Stimulated activated CD8-positive, alpha-beta memory T cell treated with anti-CD3 and anti-CD28 coated beads, Interleukin-15, amount 100 ng/mL, for 24 hours (primary cell): ENCODE data around the gene ADGRD1.

ENCODE experiments used
- DNase-seq: peaks from one replicate; pipeline ENCODE4 v3.0.0-alpha.2; 2020; ENCODE audit warnings: low read depth

The ADGRD1 gene

GRCh38 chr12:131025234-131025633, 71.5 kb downstream of the ADGRD1 start:
- no peak for DNase-seq

DNA sequence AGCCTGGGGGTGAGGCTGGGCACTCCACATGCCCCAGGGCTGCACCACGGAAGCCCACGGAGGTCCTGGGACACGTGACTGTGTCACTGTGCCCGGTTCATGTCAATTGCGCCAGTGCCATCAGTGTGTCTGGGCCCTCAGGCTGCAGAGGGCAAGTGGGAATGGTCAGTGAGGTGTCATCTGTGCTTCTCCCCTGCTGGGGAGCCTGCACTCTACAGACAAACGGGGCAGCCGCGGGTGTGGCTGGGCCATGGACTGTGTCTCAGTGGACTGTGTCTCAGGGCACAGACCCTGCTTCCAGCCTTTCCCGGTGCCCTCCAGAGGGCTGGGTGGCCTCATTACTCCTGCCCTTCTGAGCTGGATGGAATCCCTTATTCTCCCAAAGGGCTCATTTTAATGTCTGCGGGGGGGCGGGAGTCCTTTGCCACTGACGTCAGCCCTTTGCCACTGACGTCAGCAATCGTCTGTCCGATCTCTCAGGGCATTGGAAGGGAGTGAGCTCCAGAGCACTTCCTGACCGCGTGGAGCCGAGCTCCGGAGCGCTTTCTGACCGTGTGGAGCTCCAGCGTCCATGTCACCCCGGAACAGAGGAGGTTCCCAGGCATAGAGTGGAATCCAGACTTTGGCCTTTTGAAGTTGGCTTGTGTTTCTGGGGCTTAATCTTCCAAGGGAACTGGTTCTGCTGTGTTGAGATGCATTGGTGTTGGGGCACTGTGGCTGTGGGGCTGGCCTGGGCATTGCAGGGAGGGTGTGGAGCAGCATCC, 72.4 kb downstream of the ADGRD1 start:
- no peak for DNase-seq

DNA sequence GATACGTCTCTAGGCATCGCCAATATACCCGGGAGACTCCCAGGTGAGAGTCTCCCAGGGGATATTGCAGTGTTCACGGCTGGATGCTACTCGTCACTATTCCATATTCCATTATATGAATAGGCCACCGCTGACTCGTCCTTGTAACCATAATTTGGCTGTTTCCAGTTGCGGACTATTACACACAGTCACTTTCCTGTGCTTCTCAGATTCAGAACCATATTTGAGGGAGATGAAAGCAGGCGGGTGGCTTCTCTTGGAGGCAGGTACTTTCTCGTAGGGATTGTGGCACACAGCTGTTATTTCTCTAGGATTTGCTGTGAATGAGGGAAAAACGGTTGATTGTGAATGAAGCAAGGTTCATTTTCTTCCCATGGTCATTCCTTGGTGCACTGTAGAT, 73.0 kb downstream of the ADGRD1 start:
- no peak for DNase-seq

- no peak for DNase-seq
These were observed 73.6 kb downstream of the ADGRD1 start for GRCh38 chr12:131027264-131027663.

DNA sequence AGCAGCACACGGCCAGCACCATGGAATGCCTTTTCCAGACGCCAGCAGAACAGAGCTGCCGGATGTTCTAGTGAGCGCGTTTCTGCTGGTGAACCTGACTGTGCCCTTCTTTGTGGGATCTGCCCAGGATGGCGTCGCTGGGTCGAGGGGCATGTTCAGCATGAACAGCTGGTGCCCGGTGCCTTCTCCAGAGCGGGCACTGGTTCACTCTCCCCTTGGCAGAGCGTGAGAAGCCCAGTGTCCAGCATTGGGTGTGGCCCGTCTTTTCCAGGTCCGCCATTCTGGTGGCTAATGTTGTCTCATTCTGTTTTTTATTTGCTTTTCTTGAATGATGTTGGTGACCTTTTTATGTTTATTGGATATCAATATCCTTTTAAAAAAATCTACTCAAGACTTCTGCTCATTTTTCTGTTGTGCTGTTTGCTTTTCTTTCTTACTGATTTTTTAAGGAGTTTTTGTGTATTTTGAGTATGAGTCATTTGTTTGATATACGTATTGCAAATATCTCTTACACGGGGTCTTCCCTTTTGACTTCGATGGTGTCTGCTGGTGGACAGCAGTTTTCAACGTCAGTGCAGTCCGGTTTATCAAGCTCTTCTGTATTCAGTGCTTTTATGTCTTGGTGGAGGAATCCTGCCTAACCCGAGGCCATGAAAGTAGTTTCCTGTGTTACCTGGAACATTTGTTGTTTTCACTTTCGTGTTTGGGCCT, 74.3 kb downstream of the ADGRD1 start:
- DNase-seq: no peak

- no peak for DNase-seq
These were observed 75.1 kb downstream of the ADGRD1 start for GRCh38 chr12:131028587-131029338.

DNA sequence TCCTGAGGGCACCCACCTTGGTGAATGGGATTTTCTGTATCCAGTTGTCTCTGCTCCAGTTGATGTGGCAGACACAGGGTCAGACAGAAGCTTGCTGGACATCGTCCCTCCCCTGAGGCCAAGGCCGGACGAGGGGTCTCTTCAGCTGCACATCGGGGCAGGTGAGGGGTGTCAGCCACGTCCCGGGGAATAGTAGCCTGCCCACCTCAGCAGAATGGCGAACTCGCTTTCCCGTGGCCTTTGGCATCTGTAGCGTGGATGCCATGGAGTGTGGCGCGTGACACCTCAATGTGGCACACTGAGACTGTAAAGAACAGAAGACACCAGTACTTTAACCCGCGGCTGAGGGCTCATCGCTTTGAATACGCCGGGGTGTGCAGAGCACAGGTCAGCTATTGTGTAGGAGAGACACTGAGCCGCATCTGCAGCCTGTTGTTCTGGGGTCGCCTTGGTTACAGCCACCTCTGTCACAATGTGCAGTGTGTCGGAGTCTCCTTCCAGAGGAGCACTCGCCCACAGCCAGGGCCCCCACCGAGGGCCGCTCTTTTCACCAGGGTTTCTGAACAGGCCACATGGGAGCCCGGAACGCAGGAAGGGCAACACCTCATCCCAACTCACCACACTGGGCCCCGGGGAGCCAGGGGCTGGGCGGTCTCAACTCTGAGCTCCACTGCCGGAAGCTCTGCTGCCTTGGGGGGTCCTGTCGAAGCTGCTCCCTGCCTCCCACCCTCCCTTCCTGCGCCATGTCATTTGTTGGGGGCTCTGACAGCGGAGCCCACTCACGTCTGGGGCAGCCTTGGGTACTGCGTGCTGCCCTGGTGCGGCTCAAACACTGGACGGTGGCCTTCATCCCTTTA, 77.0 kb downstream of the ADGRD1 start:
- DNase-seq: no peak

DNA sequence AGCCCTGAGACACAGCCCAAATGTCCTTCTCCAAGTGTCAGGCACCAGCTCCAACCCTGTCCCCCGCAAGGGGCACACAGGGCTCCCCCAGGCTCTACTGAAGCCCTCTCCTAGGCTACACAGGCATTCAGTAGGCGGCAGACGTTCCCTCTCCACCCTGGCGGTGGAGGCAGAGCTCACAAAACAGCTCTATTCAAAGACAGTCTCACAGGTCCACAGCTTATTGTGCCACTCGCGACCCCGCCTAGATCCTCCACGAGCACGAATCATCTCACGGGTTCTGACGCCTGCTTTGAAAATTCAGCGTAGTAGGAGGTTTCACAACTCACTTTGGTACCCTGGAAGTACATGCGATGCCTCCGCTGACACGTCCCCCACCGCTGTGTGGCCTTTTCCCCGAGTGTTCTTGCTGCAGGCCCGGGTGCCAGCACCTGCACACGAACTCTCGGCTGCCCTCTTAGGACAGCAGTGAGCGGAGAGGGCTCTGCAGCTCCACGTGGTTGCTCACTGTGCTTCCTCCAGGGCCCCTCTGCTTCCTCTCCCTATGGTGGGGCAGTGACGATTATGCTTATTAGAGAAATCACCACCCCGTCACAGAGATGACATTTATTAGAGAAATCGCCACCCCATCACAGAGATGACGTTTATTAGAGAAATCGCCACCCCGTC, 78.5 kb downstream of the ADGRD1 start:
- DNase-seq: no peak

DNA sequence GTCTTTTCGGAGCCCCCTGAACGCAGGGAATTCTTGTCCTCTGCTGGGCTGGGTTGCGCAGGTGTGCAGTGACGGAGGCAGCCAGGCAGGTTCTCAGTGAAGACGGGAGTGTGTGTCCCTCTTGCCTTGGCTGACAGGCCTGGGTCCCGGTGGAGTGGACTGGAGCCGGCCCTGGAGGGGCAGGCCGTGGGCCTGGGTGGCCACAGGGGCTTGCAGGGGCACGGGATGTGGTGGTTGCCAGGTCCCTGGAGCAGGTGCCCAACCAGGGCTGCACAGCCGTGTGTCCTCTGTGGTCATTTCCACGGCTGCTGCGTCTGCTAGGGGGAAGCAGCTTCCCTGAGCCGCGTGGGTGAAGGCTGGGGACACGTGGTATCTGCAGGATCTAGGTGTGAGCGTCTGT, 79.8 kb downstream of the ADGRD1 start:
- no peak for DNase-seq

- DNase-seq: no peak
These were observed 80.3 kb downstream of the ADGRD1 start for GRCh38 chr12:131033886-131034482.

- DNase-seq: no peak
These were observed 81.0 kb downstream of the ADGRD1 start for GRCh38 chr12:131034631-131035244.

GRCh38 chr12:131035245-131035681, 81.6 kb downstream of the ADGRD1 start:
- DNase-seq: no peak

DNA sequence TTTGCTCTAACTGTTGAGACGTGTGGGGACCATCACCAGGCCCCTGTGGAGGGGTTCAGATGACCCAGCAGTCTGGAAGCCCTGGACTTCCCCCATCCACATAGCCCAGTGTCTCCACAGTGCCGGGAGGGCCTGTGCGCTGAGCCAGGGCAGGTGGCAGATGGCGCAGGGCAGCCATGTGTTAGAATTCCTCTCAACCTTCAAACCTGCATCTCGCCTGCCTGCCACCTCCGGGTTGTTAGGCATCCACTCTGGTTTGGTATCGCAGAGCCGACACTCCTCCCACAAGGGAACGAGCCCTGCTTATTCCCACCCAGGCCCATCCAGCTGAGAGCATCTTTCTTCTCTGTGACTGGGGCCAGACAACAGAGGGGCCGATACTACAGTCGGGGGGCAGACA, 84.5 kb downstream of the ADGRD1 start:
- DNase-seq: no peak

DNA sequence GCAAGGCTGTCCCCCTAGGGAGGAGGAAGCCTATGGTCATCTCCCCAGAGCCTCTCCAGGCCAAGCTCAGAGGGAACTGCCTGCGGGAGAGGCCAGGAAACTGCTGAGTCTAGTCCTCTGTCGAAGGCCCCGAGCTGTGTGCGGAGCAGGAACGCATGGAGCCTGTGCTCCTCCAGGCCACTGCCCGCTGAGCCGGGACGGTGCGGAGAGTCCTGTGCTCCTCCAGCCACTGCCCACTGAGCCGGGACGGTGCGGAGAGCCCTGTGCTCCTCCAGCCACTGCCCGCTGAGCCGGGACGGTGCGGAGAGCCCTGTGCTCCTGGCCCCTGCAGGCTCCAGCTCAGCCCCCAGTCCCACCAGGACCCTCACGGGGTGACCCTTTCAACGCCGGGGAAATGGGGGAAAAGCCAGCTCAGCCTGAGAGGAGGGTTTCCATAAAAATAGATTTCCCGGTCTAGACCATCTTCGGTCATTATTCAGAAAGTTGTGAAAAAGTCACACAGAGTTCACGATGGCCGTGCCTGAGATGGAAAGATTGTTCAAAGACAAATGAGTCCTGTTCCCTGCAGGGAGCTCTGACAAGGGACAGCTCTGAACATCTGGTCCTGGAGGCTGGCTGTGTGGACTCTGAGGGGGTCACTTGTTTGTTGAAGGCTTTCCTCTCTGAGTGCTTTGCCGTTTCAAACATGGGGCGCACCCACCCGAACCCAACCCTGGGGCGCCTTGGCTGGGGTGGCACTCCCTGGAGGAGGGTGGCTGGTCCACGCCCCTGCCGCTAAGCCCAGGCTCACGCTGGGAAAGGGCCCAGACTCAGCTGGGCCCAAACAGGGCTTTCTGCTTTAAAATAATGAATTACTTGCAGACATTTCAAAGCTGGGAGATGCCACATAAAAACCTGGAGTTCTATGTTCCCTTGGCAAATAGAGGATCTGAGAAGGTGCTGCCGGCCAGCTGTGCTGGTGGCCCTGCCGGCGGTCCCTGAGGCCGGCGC, 85.5 kb downstream of the ADGRD1 start:
- DNase-seq: no peak

DNA sequence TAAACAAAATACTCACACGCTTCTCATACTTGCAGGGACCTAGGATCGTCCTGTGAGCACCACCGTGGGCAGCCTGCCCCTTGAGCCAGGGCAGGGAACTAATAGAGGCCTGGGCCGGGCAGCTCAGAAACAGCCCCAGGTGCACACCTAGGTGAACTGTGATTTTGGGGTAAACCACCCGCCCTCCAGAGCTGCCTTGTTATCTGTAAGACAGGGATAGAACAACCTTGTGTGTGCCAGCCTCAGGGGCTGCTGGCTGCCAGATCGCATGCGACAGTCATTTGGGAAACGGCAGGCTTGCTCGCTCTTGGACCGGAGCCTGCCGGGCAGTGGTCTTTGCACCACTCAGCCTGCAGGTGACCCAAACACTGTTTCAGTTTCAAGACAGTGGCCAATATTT, 86.8 kb downstream of the ADGRD1 start:
- DNase-seq: no peak

- DNase-seq: no peak
These were observed 87.7 kb downstream of the ADGRD1 start for GRCh38 chr12:131041216-131041967.

GRCh38 chr12:131041968-131042833, 88.5 kb downstream of the ADGRD1 start:
- DNase-seq: no peak
